ENCODE results near the gene SEBOX.

The SEBOX gene

GRCh38 chr17:28338056-28338768 lies 26.8 kb downstream of the SEBOX start:
- FAIRE-seq, result no peak

- FAIRE-seq, result no peak
Observed at GRCh38 chr17:28335959-28336871, 28.8 kb downstream of the SEBOX start.

- peak; percentile 98 for FAIRE-seq
Observed at GRCh38 chr17:28335201-28335958, 29.6 kb downstream of the SEBOX start, which contains the start of the genes IFT20 and TNFAIP1. Gene IFT20, minus strand, starts transcription at chr17:28335472. Its CDS starts 3,487 bp downstream, at chr17:28331985. Gene TNFAIP1, plus strand, starts transcription at chr17:28335761. Its CDS starts 3,761 bp downstream, at chr17:28339522.

- no peak for FAIRE-seq
Observed at GRCh38 chr17:28334666-28335200, 30.3 kb downstream of the SEBOX start.

GRCh38 chr17:28334171-28334570 lies 30.8 kb downstream of the SEBOX start:
- FAIRE-seq, result no peak

GRCh38 chr17:28333083-28333746 lies 31.8 kb downstream of the SEBOX start:
- FAIRE-seq, result no peak

- no peak for FAIRE-seq
Observed at GRCh38 chr17:28331891-28332420, 33.0 kb downstream of the SEBOX start.

- FAIRE-seq, result no peak
Observed at GRCh38 chr17:28330671-28331070, 34.3 kb downstream of the SEBOX start.

GRCh38 chr17:28328325-28328724 lies 36.7 kb downstream of the SEBOX start:
- no peak for FAIRE-seq

GRCh38 chr17:28327709-28328108 lies 37.3 kb downstream of the SEBOX start:
- peak; percentile 65 for FAIRE-seq

- no peak for FAIRE-seq
Observed at GRCh38 chr17:28327031-28327607, 37.9 kb downstream of the SEBOX start.

- FAIRE-seq, result no peak
Observed at GRCh38 chr17:28326114-28326513, 38.9 kb downstream of the SEBOX start.

- FAIRE-seq, result no peak
Observed at GRCh38 chr17:28325211-28325610, 39.8 kb downstream of the SEBOX start.

- no peak for FAIRE-seq
Observed at GRCh38 chr17:28324781-28325180, 40.2 kb downstream of the SEBOX start.

GRCh38 chr17:28324267-28324745 lies 40.7 kb downstream of the SEBOX start:
- FAIRE-seq, result no peak

- no peak for FAIRE-seq
Observed at GRCh38 chr17:28320215-28321061, 44.6 kb downstream of the SEBOX start.

- no peak for FAIRE-seq
Observed at GRCh38 chr17:28319598-28319935, 45.4 kb downstream of the SEBOX start.

GRCh38 chr17:28318759-28319597 lies 46.0 kb downstream of the SEBOX start, which contains the start of gene TMEM97:
Gene TMEM97, plus strand, starts transcription at chr17:28319200. Its CDS starts 40 bp downstream, at chr17:28319240.
- peak; percentile 94 for FAIRE-seq
